Putamen (tissue), 1 donor: ENCODE results near the gene KDM5D.
A peak's percentile ranks its signal among the peaks of the same experiment; 100 is the strongest.

Experiments
- DNase-seq: peaks from one replicate; pipeline ENCODE4 v3.0.0-alpha.2; 2016; ENCODE audit warnings: low spot score

KDM5D gene

DNA sequence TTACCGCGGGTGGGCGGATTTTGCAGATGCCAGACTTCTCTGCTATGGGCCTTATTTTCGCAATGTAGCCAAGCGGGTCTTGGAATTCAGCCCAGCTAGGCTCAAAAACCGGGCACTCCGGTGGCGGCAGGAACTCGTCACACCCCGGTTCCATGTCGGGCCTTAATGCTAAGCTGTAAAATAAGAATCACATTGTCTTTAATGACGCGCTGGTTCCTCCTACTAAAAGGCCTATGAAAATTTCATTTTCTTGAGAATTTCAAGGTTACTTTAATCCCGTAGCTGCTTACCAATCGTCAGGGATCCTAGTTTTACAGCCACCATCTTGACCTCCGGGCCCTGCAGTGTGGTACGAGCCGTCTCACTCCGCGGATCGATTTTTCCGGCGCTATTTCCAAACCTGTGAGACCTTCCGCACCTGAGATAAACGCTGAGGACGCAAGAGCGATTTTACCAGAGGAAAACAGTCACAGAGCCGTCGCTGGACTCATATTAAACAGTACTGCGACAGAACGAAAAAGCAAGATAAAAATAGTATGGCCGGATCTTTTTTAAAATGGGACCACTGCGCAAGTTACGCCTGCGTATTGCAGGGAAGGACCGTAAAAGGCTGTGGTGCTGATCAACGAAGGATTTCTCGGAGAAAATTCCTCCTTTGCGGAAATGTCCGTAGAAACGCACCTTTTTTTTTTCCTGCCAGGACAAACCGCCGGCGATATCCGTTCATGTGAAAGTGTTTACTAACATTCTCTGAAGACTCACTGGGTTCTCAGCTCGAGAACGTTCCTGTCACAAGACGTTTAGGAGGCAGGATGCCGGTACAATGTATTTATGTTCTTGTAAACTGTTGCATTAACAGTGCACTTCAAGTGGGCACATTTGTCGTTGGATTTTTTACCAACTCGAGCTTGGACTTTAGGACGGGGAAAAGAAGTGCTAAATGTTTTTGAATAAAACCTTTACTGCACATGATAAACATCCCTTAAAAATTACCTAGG lies at the start of gene KDM5D:
TSS of gene KDM5D (minus strand) at position 346 of the 998 bp plus-strand sequence. CDS start at position 154, 192 bp downstream.
- DNase-seq = peak; percentile 64

DNA sequence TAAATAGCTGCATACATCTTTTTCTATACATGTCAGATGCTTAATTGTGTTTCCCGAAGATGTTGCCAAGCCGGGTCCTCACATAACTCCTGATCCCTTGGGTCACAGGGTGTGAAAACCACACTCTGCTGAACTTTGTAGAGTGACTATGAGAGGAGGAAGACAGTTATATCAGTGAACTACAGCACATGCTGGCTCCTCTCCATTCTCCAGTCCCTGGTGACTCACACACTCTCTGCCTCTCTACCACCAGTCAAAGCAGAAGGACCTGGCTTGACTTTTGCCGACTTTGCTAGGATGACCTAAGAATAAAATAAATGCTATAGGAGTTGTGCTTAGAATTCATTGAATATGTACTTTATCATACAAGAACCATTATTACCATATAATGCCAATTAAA lies 23.8 kb upstream of the KDM5D start:
- DNase-seq = no peak

GRCh38 chrY:19743331-19743730 lies 1.2 kb downstream of the KDM5D start:
- DNase-seq = no peak

GRCh38 chrY:19742153-19742552 lies 2.4 kb downstream of the KDM5D start:
- DNase-seq = no peak

- no peak for DNase-seq
Observed at GRCh38 chrY:19734425-19734824, 10.1 kb downstream of the KDM5D start.

DNA sequence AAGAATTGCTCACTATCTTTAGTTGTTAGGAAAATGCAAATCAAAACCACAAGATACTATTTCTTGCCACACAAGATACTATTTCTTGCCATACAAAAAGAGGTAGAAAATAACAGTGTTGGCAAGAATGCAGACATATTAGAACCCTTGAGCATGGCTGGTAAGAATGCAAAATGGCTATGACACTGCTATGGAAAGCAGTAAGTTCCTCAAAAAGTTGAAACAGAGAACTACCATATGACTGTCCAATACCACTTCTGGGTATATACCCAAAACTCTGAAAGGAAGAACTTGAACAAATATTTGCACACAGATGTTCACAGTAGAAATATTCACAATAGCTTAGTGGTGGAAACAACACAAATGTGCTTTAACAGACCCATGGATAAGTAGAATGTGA lies 26.6 kb downstream of the KDM5D start:
- no peak for DNase-seq

GRCh38 chrY:19717146-19717545 lies 27.4 kb downstream of the KDM5D start:
- peak; percentile 10 for DNase-seq

DNA sequence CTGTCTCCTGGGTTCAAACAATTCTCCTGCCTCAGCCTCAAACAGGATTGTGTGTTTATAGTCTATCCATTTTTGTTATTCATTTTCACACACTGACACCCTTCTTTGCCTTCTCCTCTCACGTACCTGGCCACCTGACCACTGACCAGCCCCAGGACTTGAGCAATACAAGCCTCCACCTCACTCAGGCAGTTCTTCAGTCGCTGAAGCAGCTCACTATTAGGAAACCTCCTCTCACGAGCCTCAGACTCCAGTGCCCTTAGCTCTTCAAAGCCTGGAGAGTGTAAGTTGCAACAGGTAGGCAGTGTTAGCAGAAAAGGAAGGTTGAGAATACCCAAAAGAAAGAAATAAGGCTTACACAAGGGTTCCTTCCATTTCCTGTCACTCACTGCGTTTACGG lies 29.3 kb downstream of the KDM5D start:
- no peak for DNase-seq

DNA sequence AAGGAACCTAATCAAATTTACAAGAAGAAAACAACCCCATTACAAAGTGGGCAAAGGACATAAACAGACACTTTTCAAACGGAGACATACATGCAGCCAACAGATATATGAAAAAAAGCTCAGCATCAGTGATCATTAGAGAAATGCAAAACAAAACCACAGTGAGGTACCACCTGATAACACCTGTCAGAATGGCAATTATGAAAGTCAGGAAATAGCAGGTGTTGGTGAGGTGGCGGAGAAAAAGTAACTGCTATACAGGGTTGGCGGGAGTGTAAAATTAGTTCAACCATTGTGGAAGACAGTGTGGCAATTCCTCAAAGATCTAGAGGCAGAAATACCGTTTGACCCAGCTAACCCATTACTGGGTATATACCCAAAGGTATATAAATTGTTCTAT lies 31.1 kb downstream of the KDM5D start:
- no peak for DNase-seq

GRCh38 chrY:19706273-19706672 lies 38.3 kb downstream of the KDM5D start:
- DNase-seq = no peak

GRCh38 chrY:19698495-19698894 lies 46.0 kb downstream of the KDM5D start:
- DNase-seq = no peak

DNA sequence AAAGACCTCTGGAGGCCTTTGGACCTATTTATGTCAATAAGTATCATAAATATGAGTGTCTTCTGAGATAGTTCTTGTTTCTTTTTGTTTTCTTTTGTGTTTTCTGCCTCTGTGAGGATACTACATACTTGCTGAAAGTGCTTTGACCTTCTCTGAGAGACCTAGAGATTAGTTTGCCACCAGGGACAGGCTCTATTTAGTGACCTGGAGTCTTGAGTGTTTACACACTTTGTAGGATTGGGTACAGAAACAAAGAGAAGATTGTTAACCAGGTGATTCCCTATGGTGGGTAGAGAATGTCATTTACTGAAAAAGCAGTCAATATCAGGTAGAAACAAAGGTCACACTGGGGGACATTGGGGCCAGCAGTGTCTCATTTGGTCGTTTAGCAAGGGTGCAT lies 63.7 kb downstream of the KDM5D start:
- no peak for DNase-seq
